NK-92 treated with Interleukin-12 subunit alpha and Interleukin-12 subunit beta, amount 100 ng/mL, for 24 hours (cell line): ENCODE measurements around the gene ANK3.

Source experiments
- DNase-seq: peaks from one replicate; lab custom pipeline; 2025; lab: John Stamatoyannopoulos, UW

ANK3 gene

DNA sequence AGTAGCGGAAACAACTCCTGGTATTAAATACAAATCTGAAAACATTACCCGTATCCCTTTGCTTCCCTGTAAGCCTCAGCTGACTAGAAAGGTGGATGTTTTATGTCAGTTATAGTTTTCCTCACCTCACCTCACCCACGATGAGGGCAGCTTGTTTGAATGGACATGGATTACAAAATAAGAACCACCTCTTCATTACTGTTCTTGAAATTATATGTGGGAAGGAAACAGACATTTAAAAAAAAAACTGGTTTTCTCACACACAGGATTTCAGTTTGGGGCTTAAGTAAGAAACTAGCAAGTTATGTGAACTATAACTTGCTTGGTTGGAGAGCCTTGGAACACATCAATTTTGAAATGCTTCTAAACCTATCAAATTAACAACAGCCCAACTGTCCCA lies 250.4 kb downstream of the ANK3 start:
- DNase-seq: no peak

- no peak for DNase-seq
These were observed 250.8 kb downstream of the ANK3 start for GRCh38 chr10:60138842-60139241.

DNA sequence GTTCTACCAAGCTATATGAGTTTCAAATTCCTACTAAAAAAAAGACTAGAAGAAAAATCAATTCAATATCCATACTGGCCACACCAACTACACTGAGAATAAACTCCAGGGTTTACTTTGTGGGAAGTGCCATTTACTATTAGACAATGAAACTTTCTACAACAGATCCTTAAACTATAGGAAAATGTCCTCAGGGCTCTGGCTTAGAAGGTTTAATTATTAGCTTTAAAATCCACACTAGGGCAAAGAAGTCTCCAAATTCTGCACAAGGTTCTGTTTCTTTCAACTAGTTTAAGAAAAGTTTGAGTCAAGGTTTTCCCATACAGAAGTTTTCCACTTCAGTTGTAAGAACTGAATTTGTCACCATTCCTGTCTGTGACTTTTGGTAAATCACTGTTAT lies 251.6 kb downstream of the ANK3 start:
- DNase-seq: no peak

GRCh38 chr10:60137292-60137992 lies 252.2 kb downstream of the ANK3 start:
- DNase-seq: no peak

GRCh38 chr10:60135020-60135419 lies 254.7 kb downstream of the ANK3 start:
- no peak for DNase-seq

GRCh38 chr10:60134548-60134947 lies 255.1 kb downstream of the ANK3 start:
- no peak for DNase-seq

DNA sequence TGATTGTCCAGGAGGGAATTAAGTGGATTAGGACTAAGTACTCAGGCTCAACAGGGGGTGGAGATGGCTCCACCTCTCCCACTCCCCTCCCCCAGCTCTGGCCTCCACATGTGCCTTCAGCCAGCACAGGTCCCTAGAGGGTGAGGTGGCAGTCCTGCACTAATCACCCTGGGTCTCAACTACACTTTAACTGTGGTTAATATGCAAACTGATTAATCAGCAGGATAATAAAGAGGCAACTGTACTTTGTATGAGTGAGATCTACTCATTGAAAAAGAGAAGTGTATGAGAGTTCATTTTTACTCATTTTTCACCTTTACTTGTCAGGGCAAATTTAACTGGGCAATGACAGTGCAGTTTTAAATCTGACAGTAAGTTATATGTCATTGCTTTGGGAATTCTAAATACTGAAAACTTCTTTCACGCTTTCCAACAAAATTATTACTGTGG lies 259.5 kb downstream of the ANK3 start:
- DNase-seq: no peak

- DNase-seq: no peak
These were observed 263.8 kb downstream of the ANK3 start for GRCh38 chr10:60125895-60126294.

DNA sequence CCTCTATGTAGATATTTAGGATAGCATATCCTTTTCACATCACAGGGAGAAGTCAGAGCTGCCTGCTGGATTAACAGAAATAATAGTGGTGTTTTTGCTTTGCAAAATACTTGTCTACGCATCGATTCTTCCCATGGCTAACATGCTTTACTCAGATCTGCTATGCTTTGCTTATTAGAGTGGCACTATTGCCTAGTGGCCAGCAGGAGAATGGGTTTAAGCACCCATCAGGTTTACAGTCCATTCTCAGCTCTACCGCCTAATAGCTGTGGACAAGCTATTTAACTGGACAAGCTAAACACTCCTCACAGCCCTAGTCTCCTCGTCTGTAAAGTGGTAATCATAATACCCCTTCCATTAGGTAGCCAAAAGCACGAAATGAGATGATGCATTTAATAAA lies 265.1 kb downstream of the ANK3 start:
- no peak for DNase-seq

GRCh38 chr10:60123668-60124067 lies 266.0 kb downstream of the ANK3 start:
- DNase-seq: no peak

DNA sequence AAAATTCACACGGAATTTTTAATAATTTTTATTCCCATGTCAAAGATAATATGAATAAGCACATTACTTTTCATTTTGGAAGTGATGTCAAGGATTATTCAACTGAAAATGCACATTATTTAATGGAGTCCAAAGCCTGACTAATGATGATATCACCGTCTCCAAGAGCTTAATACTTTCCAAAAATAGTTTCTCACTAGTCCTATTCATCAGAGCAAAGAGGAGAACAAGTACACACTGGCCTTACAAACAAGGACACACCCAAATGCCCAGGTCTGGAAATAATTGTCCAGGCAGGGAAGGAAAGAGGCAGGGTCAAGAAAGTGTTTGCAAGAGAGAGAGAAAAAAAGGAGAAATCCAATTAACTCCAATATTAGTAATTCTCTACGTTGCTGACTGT lies 266.5 kb downstream of the ANK3 start:
- DNase-seq: no peak

- DNase-seq: no peak
These were observed 267.5 kb downstream of the ANK3 start for GRCh38 chr10:60122190-60122589.

DNA sequence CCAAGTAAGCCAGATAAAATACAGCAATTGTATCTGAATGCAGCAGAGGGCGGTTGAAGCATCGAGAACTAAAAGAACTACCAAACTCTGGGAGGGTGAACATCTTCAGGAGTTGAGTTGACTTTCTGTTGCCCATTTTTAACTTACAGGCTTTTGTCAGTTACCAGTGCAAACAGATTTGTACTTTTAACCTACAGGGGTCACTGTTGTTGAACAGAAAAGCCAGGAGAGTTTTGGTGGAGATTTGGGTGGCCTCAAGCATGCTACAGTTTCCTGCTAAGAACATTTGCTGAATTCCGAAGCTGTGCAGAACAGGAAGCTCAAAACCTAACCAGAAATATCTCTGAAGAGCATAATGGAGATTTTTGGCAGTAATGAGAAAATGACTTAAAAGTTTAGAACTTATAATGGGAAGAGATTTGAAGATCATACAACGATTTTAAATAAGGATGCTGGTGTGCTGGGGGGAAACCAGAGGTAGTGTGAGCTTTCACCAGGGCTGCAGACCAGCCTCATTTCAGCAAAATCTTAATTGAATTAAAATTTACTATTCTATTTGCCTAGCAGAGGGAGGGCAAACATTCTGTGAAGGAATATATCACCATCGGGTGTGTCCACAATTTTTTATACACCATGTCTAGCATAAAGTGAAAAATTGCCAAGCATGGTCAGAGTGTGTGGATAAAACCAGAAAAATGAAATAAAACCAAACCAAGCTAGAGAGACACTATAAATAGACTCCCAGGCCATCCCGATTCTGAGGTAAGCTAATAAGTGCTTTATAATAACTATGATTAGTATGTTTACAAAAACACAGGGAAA lies 274.7 kb downstream of the ANK3 start:
- no peak for DNase-seq

GRCh38 chr10:60110739-60111138 lies 278.9 kb downstream of the ANK3 start:
- no peak for DNase-seq

DNA sequence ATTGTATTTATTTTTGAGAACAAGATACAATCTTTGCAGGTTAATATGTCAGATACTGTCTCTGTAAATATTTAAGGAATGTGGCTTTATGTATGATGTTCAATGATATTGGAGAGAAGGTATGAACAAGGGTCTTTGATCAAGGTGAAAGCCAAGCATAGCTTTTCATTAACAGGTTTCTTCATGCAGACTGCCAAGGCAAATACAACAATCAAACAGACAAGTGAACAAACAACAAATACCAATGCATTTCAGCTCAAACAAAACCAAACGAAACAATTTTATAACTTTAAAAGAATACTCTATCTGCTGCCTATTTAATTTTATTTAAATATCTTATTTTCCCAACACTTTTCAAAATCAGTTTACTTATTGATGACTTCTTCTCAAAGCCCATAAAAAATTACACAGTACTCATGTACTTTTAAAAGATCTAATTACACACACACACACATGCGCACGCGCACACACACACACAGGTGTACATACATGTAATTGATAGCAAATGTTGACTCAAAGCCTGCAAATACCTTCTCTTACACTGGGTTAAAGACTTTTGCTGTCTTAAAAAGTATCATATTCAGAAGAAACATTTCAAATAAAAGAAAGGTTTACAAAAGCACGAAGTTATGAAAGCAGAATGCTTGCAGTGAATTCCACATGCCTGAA lies 282.2 kb downstream of the ANK3 start:
- no peak for DNase-seq

DNA sequence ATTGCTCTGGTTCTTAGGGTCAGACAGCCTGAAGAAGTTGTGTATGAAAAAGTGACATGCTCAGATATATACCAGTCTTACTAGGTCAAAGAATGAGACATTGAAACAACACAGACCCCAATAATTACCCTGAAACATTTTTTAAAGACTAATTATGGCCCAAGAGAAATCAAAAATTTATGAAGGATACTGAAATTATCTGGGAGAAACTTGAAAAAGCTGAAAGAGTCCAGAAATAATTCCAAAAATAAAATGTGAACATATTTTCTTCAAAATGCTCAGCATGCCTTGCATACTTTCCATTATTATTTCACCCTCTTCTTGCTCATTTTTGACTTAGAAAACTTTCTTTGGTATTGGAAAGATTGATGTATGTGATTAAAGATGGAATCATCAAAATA lies 284.4 kb downstream of the ANK3 start:
- no peak for DNase-seq

- DNase-seq: no peak
These were observed 287.9 kb downstream of the ANK3 start for GRCh38 chr10:60101821-60102220.

DNA sequence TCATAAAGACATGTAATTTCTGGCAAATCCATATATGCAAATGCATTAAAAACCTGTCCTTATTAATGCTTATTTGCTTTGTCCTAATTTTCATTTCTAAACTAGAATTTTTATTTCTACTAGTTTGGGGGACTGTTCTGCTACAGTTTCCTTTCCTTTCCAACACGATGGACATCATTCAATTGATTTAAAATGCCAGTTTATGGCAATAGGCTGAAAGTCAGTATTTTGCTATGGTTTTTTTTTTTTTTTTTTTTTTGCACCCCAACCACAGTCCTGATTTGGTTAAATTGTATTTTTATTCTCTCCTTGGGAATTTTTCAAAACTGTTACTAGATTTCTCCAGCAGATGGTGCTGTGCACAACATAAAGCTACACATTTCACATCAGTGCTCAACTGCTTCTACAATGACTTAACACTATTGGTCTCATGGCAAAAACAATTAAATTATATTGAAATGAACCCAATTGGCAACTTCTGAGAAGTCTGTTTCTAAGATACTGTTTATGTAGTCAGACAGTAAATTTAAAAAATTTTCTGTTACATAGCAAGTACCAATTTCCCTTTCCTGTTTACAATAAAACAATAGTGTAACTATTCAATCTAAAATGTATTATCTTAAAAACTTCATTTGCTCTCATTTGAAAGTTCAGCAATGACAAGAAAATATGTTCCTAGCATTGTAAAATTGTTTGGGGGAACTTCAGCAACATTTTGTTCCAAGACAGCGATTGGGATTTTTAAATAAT lies 289.5 kb downstream of the ANK3 start:
- no peak for DNase-seq

- DNase-seq: no peak
These were observed 290.7 kb downstream of the ANK3 start for GRCh38 chr10:60098677-60099601.

- DNase-seq: no peak
These were observed 292.7 kb downstream of the ANK3 start for GRCh38 chr10:60096761-60097513.
